Fibroblast of mammary gland (primary cell): ENCODE measurements around the gene COMP.

ENCODE experiments used
- DNase-seq: peaks from one replicate; pipeline ENCODE4 v3.0.0-alpha.2; 2010; ENCODE audit warnings: low read depth
- H3K4me3 ChIP-seq: 2 replicates; pipeline ENCODE4 v1.5.1; 2011; ENCODE audit warnings: low read depth, mild to moderate bottlenecking, low read length, moderate library complexity; ENCODE audit not compliant: control insufficient read depth
- CTCF ChIP-seq: conservative IDR thresholded peaks from 2 replicates; pipeline ENCODE4 v1.5.1; 2011; ENCODE audit warnings: low read depth, low read length, inconsistent platforms; ENCODE audit not compliant: control insufficient read depth, insufficient read depth

Gene COMP

GRCh38 chr19:18743784-18744418 is 47.2 kb downstream of the COMP start:
- no peak for DNase-seq
- TF ChIP-seq CTCF: no peak
- no peak overlapping the region for H3K4me3 ChIP-seq

- no peak for DNase-seq
- no peak overlapping the region for H3K4me3 ChIP-seq
- TF ChIP-seq CTCF: no peak
Measured at GRCh38 chr19:18742838-18743783, 48.0 kb downstream of the COMP start.

- DNase-seq: no peak
- no peak for TF ChIP-seq CTCF
- H3K4me3 ChIP-seq: no peak overlapping the region
Measured at GRCh38 chr19:18742324-18742723, 48.8 kb downstream of the COMP start.

- DNase-seq: no peak
- no peak for TF ChIP-seq CTCF
Measured at GRCh38 chr19:18741124-18742121, 49.7 kb downstream of the COMP start.

GRCh38 chr19:18738961-18739690 is 52.0 kb downstream of the COMP start:
- no peak for DNase-seq
- H3K4me3 ChIP-seq: no peak overlapping the region
- TF ChIP-seq CTCF: no peak

More at GRCh38 chr19:18741124-18742121, 49.7 kb downstream of the COMP start:
- no peak overlapping the region for H3K4me3 ChIP-seq
